Umbilical cord (tissue), 2 donors: ENCODE data around the gene MAP7D2. TPM values are rescaled to one million over a fixed set of nuclear protein-coding genes. Genes with fewer than 3 reads are reported as not detected.

Experiments used
- DNase-seq: peaks from one replicate; pipeline ENCODE4 v3.0.0-alpha.2; 2015; ENCODE audit warnings: low spot score
- total RNA-seq: library from RNA; depleted of rRNA; stranded (reverse); fragments of >200 nt; gene quantifications from one replicate; pipeline ENCODE4 v1.2.3, GENCODE V29; 2014; ENCODE audit warnings: low replicate concordance; ENCODE audit not compliant: insufficient read depth

MAP7D2 gene
- total RNA-seq, 1 donor from 2014 or later: 0.24 TPM

- DNase-seq: no peak
Observed at GRCh38 chrX:20116087-20116576, 575 bp downstream of the MAP7D2 start.

GRCh38 chrX:20112022-20112774, 4.5 kb downstream of the MAP7D2 start:
- no peak for DNase-seq

GRCh38 chrX:20111271-20111670, 5.4 kb downstream of the MAP7D2 start:
- no peak for DNase-seq

GRCh38 chrX:20101934-20102581, 14.6 kb downstream of the MAP7D2 start:
- no peak for DNase-seq

- DNase-seq: no peak
Observed at GRCh38 chrX:20091499-20091898, 25.2 kb downstream of the MAP7D2 start.

GRCh38 chrX:20089845-20090244, 26.9 kb downstream of the MAP7D2 start:
- DNase-seq: no peak

- no peak for DNase-seq
Observed at GRCh38 chrX:20080277-20080676, 36.4 kb downstream of the MAP7D2 start.

- DNase-seq: no peak
Observed at GRCh38 chrX:20071511-20072079, 45.1 kb downstream of the MAP7D2 start.

GRCh38 chrX:20067709-20068561, 48.8 kb downstream of the MAP7D2 start:
- DNase-seq: peak; percentile 17

GRCh38 chrX:20066968-20067708, 49.6 kb downstream of the MAP7D2 start:
- peak; percentile 12 for DNase-seq

- no peak for DNase-seq
Observed at GRCh38 chrX:20063716-20064351, 52.9 kb downstream of the MAP7D2 start.

- DNase-seq: no peak
Observed at GRCh38 chrX:20063153-20063552, 53.6 kb downstream of the MAP7D2 start.

- no peak for DNase-seq
Observed at GRCh38 chrX:20061855-20062254, 54.9 kb downstream of the MAP7D2 start.

GRCh38 chrX:20060961-20061748, 55.6 kb downstream of the MAP7D2 start:
- no peak for DNase-seq

GRCh38 chrX:20059467-20060128, 57.1 kb downstream of the MAP7D2 start:
- no peak for DNase-seq

GRCh38 chrX:20057479-20057878, 59.2 kb downstream of the MAP7D2 start:
- no peak for DNase-seq

- no peak for DNase-seq
Observed at GRCh38 chrX:20056704-20057103, 60.0 kb downstream of the MAP7D2 start.

GRCh38 chrX:20053537-20053936, 63.2 kb downstream of the MAP7D2 start:
- no peak for DNase-seq

- no peak for DNase-seq
Observed at GRCh38 chrX:20046864-20047263, 69.8 kb downstream of the MAP7D2 start.
